Trophoblast cell (in vitro differentiated cells and primary cell): Measurements from ENCODE around the gene DHRS2.

Experiments used
- DNase-seq, 2 donors: peaks; one replicate each; pipeline ENCODE4 v3.0.0-alpha.2; 2016
- H2AFZ ChIP-seq: 2 replicates; pipeline ENCODE4 v1.6.1; 2013; ENCODE audit warnings: low read length, moderate library complexity, mild to moderate bottlenecking; ENCODE audit not compliant: insufficient read depth, poor library complexity
- H2AK5ac ChIP-seq: 2 replicates; pipeline ENCODE4 v1.6.1; 2013; ENCODE audit warnings: mild to moderate bottlenecking, low read length
- H2BK120ac ChIP-seq: 2 replicates; pipeline ENCODE4 v1.6.1; 2013; ENCODE audit warnings: low read length, mild to moderate bottlenecking, moderate library complexity; ENCODE audit not compliant: insufficient read depth, poor library complexity
- H2BK12ac ChIP-seq: 2 replicates; pipeline ENCODE4 v1.6.1; 2013; ENCODE audit warnings: mild to moderate bottlenecking, low read length, moderate library complexity
- H2BK5ac ChIP-seq: 2 replicates; pipeline ENCODE4 v1.6.1; 2013; ENCODE audit warnings: low read length, low read depth, moderate library complexity, mild to moderate bottlenecking; ENCODE audit not compliant: poor library complexity
- H3K14ac ChIP-seq: 2 replicates; pipeline ENCODE4 v1.6.1; 2013; ENCODE audit warnings: mild to moderate bottlenecking, low read length
- H3K18ac ChIP-seq: 2 replicates; pipeline ENCODE4 v1.6.1; 2013; ENCODE audit warnings: mild to moderate bottlenecking, low read length
- H3K23ac ChIP-seq: 2 replicates; pipeline ENCODE4 v1.6.1; 2013; ENCODE audit warnings: low read length
- H3K27ac ChIP-seq: 2 replicates; pipeline ENCODE4 v1.5.1; 2013; ENCODE audit warnings: low read depth, mild to moderate bottlenecking, inconsistent platforms, low read length, moderate library complexity
- H3K27me3 ChIP-seq: 2 replicates; pipeline ENCODE4 v1.6.1; 2013; ENCODE audit warnings: inconsistent platforms, mild to moderate bottlenecking, low read length, moderate library complexity; ENCODE audit not compliant: insufficient read depth
- H3K36me3 ChIP-seq, 2 experiments: 1 replicate in 1 of 2; 2 replicates in 1 of 2; pipeline ENCODE4 v1.6.1; 2013; ENCODE audit warnings: low read length in 2 of 2, mild to moderate bottlenecking in 2 of 2, moderate library complexity in 1 of 2; ENCODE audit not compliant: insufficient read depth in 2 of 2, control insufficient read depth in 1 of 2
- H3K4ac ChIP-seq: 2 replicates; pipeline ENCODE4 v1.6.1; 2013; ENCODE audit warnings: low read depth, mild to moderate bottlenecking, low read length, moderate library complexity
- H3K4me1 ChIP-seq, 2 experiments: 1 replicate in 1 of 2; 2 replicates in 1 of 2; pipeline ENCODE4 v1.6.1; 2013; ENCODE audit warnings: low read length in 2 of 2, mild to moderate bottlenecking in 2 of 2, moderate library complexity in 1 of 2; ENCODE audit not compliant: insufficient read depth in 2 of 2, control insufficient read depth in 1 of 2
- H3K4me2 ChIP-seq: 2 replicates; pipeline ENCODE4 v1.6.1; 2013; ENCODE audit warnings: inconsistent platforms, mild to moderate bottlenecking, low read length, moderate library complexity
- H3K4me3 ChIP-seq: 2 replicates; pipeline ENCODE4 v1.5.1; 2013; ENCODE audit warnings: mild to moderate bottlenecking, low read depth, low read length, inconsistent platforms
- H3K79me1 ChIP-seq: one replicate; pipeline ENCODE4 v1.6.1; 2013; ENCODE audit warnings: low read length
- H3K79me2 ChIP-seq: 2 replicates; pipeline ENCODE4 v1.6.1; 2013; ENCODE audit warnings: low read length, mild to moderate bottlenecking; ENCODE audit not compliant: control insufficient read depth, insufficient read depth, poor library complexity
- H3K9ac ChIP-seq: 2 replicates; pipeline ENCODE4 v1.6.1; 2013; ENCODE audit warnings: mild to moderate bottlenecking, low read length
- H3K9me3 ChIP-seq: 2 replicates; pipeline ENCODE4 v1.6.1; 2013; ENCODE audit warnings: low read depth, mild to moderate bottlenecking, control low read depth, inconsistent platforms, low read length; ENCODE audit not compliant: insufficient read depth
- H4K12ac ChIP-seq: 2 replicates; pipeline ENCODE4 v1.6.1; 2013; ENCODE audit warnings: low read depth, mild to moderate bottlenecking, low read length, moderate library complexity
- H4K8ac ChIP-seq: 2 replicates; pipeline ENCODE4 v1.6.1; 2013; ENCODE audit warnings: low read depth, mild to moderate bottlenecking, low read length, moderate library complexity
- H4K91ac ChIP-seq: one replicate; pipeline ENCODE4 v1.6.1; 2013; ENCODE audit warnings: low read depth, mild to moderate bottlenecking, low read length, moderate library complexity
- WGBS: extraction: QIAGEN DNeasy Blood & Tissue Kit; methylation state at CpG from one replicate; pipeline ENCODE4 v1.1.7; 2013; ENCODE audit warnings: missing lambda C conversion rate; ENCODE audit not compliant: insufficient read length, insufficient coverage; ENCODE audit errors: extremely low coverage; 5-methylcytosine and 5-hydroxymethylcytosine counted together

Gene DHRS2

DNA sequence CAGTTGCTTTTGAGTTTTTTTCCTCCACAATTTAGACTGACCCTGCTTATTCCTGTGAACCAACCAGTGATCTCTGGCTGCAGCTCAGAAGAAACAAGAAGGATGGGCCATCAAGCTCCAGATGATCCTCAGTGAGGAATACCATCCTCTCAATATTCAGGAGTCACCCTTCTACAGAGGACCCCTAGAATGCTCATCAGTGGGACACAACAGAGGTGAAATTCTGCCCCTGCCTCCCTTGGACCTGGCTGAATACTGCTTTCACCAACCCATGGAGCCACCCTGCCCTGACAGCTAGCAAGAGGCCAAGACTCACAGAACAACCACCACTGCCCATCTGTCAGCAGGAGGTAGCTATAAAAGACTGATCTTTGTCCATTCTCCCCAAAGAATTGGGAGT is 9.2 kb upstream of the DHRS2 start:
- Histone ChIP-seq H3K4me3 (no peak overlapping the region), H3K4me1 (peaks cover 0 to 2% of the 10 kb centered on the region in 2 experiments), H4K8ac (no peak overlapping the region), H3K27ac (no peak overlapping the region), H3K4ac (no peak overlapping the region), H3K18ac (no peak overlapping the region), H3K27me3 (no peaks in the 10 kb centered on the region), H2BK120ac (no peak overlapping the region), H2BK5ac (no peak overlapping the region), H3K79me2 (no peaks in the 10 kb centered on the region), H3K9ac (no peak overlapping the region), H2AFZ (no peak overlapping the region), H3K4me2 (no peak overlapping the region), H3K36me3 (no peaks in the 10 kb centered on the region), H2BK12ac (no peak overlapping the region), H4K91ac (no peak overlapping the region), H3K14ac (no peak overlapping the region), H4K12ac (no peak overlapping the region), H2AK5ac (no peak overlapping the region), H3K23ac (no peak overlapping the region), H3K79me1 (peaks cover 3% of the 10 kb centered on the region), H3K9me3 (peaks cover 11% of the 10 kb centered on the region)
- DNase-seq = no peak

DNA sequence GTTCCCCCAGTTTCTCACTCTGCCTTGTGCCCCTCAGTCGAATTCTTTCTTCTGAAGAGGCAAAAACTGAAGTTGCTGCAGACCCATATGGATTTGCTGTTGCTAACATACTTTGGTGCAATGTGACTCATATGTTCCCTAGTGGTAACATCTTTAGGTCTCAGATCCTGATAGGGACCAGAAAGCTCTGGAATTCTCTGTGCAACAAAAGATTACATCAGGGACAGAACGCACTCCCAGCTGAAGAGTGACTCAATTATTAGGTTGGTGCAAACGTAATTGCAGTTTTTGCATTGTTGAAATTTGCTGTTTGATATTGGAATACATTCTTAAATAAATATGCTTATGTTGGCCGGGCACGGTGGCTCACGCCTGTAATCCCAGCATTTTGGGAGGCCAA is 8.2 kb upstream of the DHRS2 start:
- no peak overlapping the region for H2BK120ac ChIP-seq
- no peak overlapping the region for H2BK5ac ChIP-seq
- H3K4me1 ChIP-seq = peaks cover 4 to 6% of the 10 kb centered on the region in 2 experiments
- H3K9ac ChIP-seq = no peak overlapping the region
- H4K91ac ChIP-seq = no peak overlapping the region
- H3K79me2 ChIP-seq = no peaks in the 10 kb centered on the region
- no peak overlapping the region for H2AK5ac ChIP-seq
- peaks cover 11% of the 10 kb centered on the region for H3K9me3 ChIP-seq
- no peak overlapping the region for H2AFZ ChIP-seq
- H3K27ac ChIP-seq = no peak overlapping the region
- no peak overlapping the region for H3K18ac ChIP-seq
- peaks cover 3% of the 10 kb centered on the region for H3K79me1 ChIP-seq
- no peak overlapping the region for H2BK12ac ChIP-seq
- no peak overlapping the region for H3K14ac ChIP-seq
- WGBS = no CpG with 5 or more reads among the region's 6 CpGs
- H3K23ac ChIP-seq = no peak overlapping the region
- H4K8ac ChIP-seq = no peak overlapping the region
- peak; percentile 77 to 96 for DNase-seq
- H3K36me3 ChIP-seq = no peaks in the 10 kb centered on the region
- H3K4me3 ChIP-seq = no peak overlapping the region
- no peaks in the 10 kb centered on the region for H3K27me3 ChIP-seq
- H3K4ac ChIP-seq = no peak overlapping the region
- no peak overlapping the region for H4K12ac ChIP-seq
- no peak overlapping the region for H3K4me2 ChIP-seq

DNA sequence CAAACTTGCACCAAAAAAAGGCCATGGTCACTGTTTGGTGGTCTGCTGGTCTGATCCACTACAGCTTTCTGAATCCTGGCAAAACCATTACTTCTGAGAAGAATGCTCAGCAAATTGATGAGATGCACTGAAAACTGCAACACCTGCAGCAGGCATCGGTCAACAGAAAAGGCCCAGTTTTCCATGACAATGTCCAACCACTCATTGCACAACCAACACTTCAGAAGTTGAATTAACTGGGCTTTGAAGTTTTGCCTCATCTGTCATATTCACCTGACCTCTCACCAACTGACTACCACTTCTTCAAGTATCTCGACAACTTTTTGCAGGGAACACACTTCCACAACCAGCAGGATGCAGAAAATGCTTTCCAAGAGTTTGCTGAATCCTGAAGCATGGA is 7.0 kb upstream of the DHRS2 start:
- Histone ChIP-seq H3K79me1 (peaks cover 3% of the 10 kb centered on the region), H4K91ac (no peak overlapping the region), H3K4ac (no peak overlapping the region), H3K18ac (no peak overlapping the region), H3K9ac (no peak overlapping the region), H3K23ac (no peak overlapping the region), H3K14ac (no peak overlapping the region), H3K4me3 (no peak overlapping the region), H2BK12ac (no peak overlapping the region), H3K36me3 (no peaks in the 10 kb centered on the region), H4K8ac (no peak overlapping the region), H3K27ac (no peak overlapping the region), H3K79me2 (no peaks in the 10 kb centered on the region), H2BK120ac (no peak overlapping the region), H3K9me3 (peaks cover 3% of the 10 kb centered on the region), H2AK5ac (no peak overlapping the region), H3K4me2 (no peak overlapping the region), H3K4me1 (peaks cover 8 to 11% of the 10 kb centered on the region in 2 experiments), H2AFZ (no peak overlapping the region), H2BK5ac (no peak overlapping the region), H3K27me3 (no peaks in the 10 kb centered on the region), H4K12ac (no peak overlapping the region)
- no CpG with 5 or more reads among the region's 2 CpGs for WGBS
- DNase-seq = peak; percentile 28 to 57

DNA sequence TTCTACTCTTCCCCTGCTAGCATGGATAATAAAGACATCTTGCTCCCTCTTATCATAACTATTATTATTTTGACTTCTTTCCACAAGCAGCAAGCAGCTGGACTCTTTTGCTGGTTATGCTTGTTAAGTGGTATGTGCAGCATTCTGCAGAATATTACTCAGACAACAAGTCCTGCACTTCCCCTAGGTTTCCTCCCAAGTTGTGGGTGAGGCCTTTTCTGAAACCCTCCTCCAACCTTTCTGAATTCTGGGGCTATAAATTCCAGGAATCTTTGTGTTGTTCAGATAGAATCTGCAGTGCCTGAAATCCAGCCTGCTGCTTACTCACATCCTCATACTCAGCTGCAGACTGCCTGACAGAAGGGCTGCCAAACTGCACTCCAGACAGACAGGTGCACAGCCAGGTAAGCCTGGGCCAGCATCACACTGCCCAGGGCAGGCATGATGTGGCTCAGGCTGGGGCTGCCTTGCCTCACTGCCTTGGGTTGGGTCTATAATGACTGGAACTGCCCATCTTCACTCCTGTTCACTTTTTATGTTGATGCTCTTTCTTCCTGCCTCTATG is 6.2 kb upstream of the DHRS2 start:
- peaks cover 8 to 11% of the 10 kb centered on the region in 2 experiments for H3K4me1 ChIP-seq
- no peak overlapping the region for H3K14ac ChIP-seq
- H3K79me2 ChIP-seq = no peaks in the 10 kb centered on the region
- H2BK5ac ChIP-seq = no peak overlapping the region
- no peak overlapping the region for H3K4ac ChIP-seq
- H4K91ac ChIP-seq = no peak overlapping the region
- peak; percentile 81 to 96 for DNase-seq
- no peaks in the 10 kb centered on the region for H3K27me3 ChIP-seq
- no peak overlapping the region for H4K12ac ChIP-seq
- no peak overlapping the region for H2BK12ac ChIP-seq
- H4K8ac ChIP-seq = no peak overlapping the region
- H2AK5ac ChIP-seq = no peak overlapping the region
- no peak overlapping the region for H2BK120ac ChIP-seq
- peaks cover 3% of the 10 kb centered on the region for H3K79me1 ChIP-seq
- H3K27ac ChIP-seq = no peak overlapping the region
- H3K4me2 ChIP-seq = no peak overlapping the region
- H3K4me3 ChIP-seq = no peak overlapping the region
- H2AFZ ChIP-seq = no peak overlapping the region
- no peak overlapping the region for H3K23ac ChIP-seq
- no peaks in the 10 kb centered on the region for H3K36me3 ChIP-seq
- no peak overlapping the region for H3K9ac ChIP-seq
- H3K9me3 ChIP-seq = peaks cover 3% of the 10 kb centered on the region
- H3K18ac ChIP-seq = no peak overlapping the region
